CD14-positive monocyte (primary cell): ENCODE measurements around the gene SLC25A13. TPM values are rescaled to one million over a fixed set of nuclear protein-coding genes. Genes with fewer than 3 reads are reported as not detected.

ENCODE experiments used
- DNase-seq, 3 donors: peaks; one replicate each; pipeline ENCODE4 v3.0.0-alpha.2; 2011 to 2022
- H2AFZ ChIP-seq: 2 replicates; pipeline ENCODE4 v1.6.0; 2012; ENCODE audit warnings: mild to moderate bottlenecking, low read depth, low read length, inconsistent platforms; ENCODE audit not compliant: insufficient read depth, poor library complexity, severe bottlenecking
- H3K27ac ChIP-seq, 2 donors: 1 replicate in 1 of 2; 2 replicates in 1 of 2; pipeline ENCODE4 v1.5.1; 2012 to 2013; ENCODE audit warnings: low read length in 2 of 2, control low read depth in 1 of 2, inconsistent platforms in 1 of 2, low read depth in 1 of 2, mild to moderate bottlenecking in 1 of 2
- H3K27me3 ChIP-seq, 2 donors: one replicate each; pipeline versions ENCODE4 v1.6.0 to v1.6.1; 2011 to 2013; ENCODE audit warnings: low read length in 2 of 2; ENCODE audit not compliant: control insufficient read depth in 2 of 2, insufficient read depth in 2 of 2
- H3K36me3 ChIP-seq, 2 donors: replicated peaks in 1 of 2; 1 replicate in 1 of 2; 2 replicates in 1 of 2; pipeline versions ENCODE4 v1.5.1 to v1.6.1; 2012 to 2013; ENCODE audit warnings: low read length in 2 of 2, control low read depth in 1 of 2, inconsistent platforms in 1 of 2, mild to moderate bottlenecking in 1 of 2; ENCODE audit not compliant: insufficient read depth in 2 of 2, control insufficient read depth in 1 of 2
- H3K4me1 ChIP-seq, 2 donors: 1 replicate in 1 of 2; 2 replicates in 1 of 2; pipeline versions ENCODE4 v1.5.1 to v1.6.1; 2012 to 2013; ENCODE audit warnings: low read length in 2 of 2, control low read depth in 1 of 2, inconsistent platforms in 1 of 2, mild to moderate bottlenecking in 1 of 2, moderate library complexity in 1 of 2; ENCODE audit not compliant: insufficient read depth in 2 of 2, control insufficient read depth in 1 of 2
- H3K4me2 ChIP-seq: replicated peaks from 2 replicates; pipeline ENCODE3; 2012; ENCODE audit warnings: low read length, moderate library complexity, mild to moderate bottlenecking; ENCODE audit not compliant: poor library complexity, severe bottlenecking; ENCODE audit errors: extremely low read depth
- H3K4me3 ChIP-seq, 3 experiments: fragments of 200-600 bp in 1 of 3; sonication (generic) in 1 of 3; replicated peaks in 1 of 3; 1 replicate in 2 of 3; 2 replicates in 1 of 3; pipeline ENCODE4 v1.5.1; 2011 to 2013; ENCODE audit warnings: low read length in 3 of 3, mild to moderate bottlenecking in 3 of 3, control low read depth in 2 of 3, low read depth in 2 of 3, inconsistent platforms in 1 of 3, moderate library complexity in 1 of 3
- H3K79me2 ChIP-seq: 2 replicates; pipeline ENCODE4 v1.6.0; 2012; ENCODE audit warnings: mild to moderate bottlenecking, control low read depth, inconsistent platforms, low read length, moderate library complexity; ENCODE audit not compliant: insufficient read depth
- H3K9ac ChIP-seq: 2 replicates; pipeline ENCODE4 v1.6.0; 2017; ENCODE audit warnings: low read length, mild to moderate bottlenecking; ENCODE audit not compliant: insufficient read depth, poor library complexity, severe bottlenecking
- H3K9me3 ChIP-seq, 2 donors: replicated peaks in 1 of 2; 1 replicate in 1 of 2; 2 replicates in 1 of 2; pipeline versions ENCODE4 v1.5.1 to v1.6.1; 2012 to 2013; ENCODE audit warnings: low read length in 2 of 2, control low read depth in 1 of 2; ENCODE audit not compliant: control insufficient read depth in 1 of 2, insufficient read depth in 1 of 2
- H4K20me1 ChIP-seq: 2 replicates; pipeline ENCODE4 v1.6.0; 2012; ENCODE audit warnings: mild to moderate bottlenecking, low read length, control low read depth, moderate library complexity; ENCODE audit not compliant: insufficient read depth
- H3K27ac Mint-ChIP-seq, 7 donors: one replicate each; pipeline ENCODE4 v1.8.0; 2020; ENCODE audit warnings: mild to moderate bottlenecking in 7 of 7, mixed read lengths in 7 of 7, moderate library complexity in 6 of 7, inconsistent platforms in 2 of 7
- H3K27me3 Mint-ChIP-seq, 3 donors: one replicate each; pipeline ENCODE4 v1.8.0; 2021 to 2022; ENCODE audit warnings: low read depth in 3 of 3, mild to moderate bottlenecking in 3 of 3, mixed read lengths in 3 of 3, moderate library complexity in 3 of 3, inconsistent platforms in 1 of 3
- H3K36me3 Mint-ChIP-seq, 2 donors: one replicate each; pipeline ENCODE4 v1.8.0; 2020; ENCODE audit warnings: mixed read lengths in 2 of 2, inconsistent platforms in 1 of 2, mild to moderate bottlenecking in 1 of 2
- H3K4me1 Mint-ChIP-seq: one replicate; pipeline ENCODE4 v1.8.0; 2020; ENCODE audit warnings: mild to moderate bottlenecking, mixed read lengths
- H3K4me3 Mint-ChIP-seq, 2 donors: one replicate each; pipeline ENCODE4 v1.8.0; 2020; ENCODE audit warnings: mild to moderate bottlenecking in 2 of 2, mixed read lengths in 2 of 2, moderate library complexity in 1 of 2
- H3K9me3 Mint-ChIP-seq, 7 donors: one replicate each; pipeline ENCODE4 v1.8.0; 2020 to 2022; ENCODE audit warnings: mixed read lengths in 7 of 7, mild to moderate bottlenecking in 6 of 7, moderate library complexity in 6 of 7, inconsistent platforms in 2 of 7
- CTCF ChIP-seq: fragments of 200-600 bp; IDR thresholded peaks from one replicate; pipeline ENCODE4 v1.8.0; 2022; ENCODE audit warnings: antibody characterized with exemption, mild to moderate bottlenecking
- intact Hi-C, 2 donors: fragments of 100-400 bp; cut with micrococcal nuclease; formaldehyde crosslinking; loops; one replicate each; pipeline versions ENCODE4 v1.15.0 to v1.15.1; 2023
- polyA plus RNA-seq, 3 donors: library from polyadenylated mRNA; depleted of rRNA in 1 of 3; unstranded in 2 of 3; stranded (reverse) in 1 of 3; fragments of 300-500 nt in 2 of 3; fragments of >200 nt in 1 of 3; fragmentation: Illumina TruSeq in 2 of 3; gene quantifications; 1 replicate in 2 of 3; 2 replicates in 1 of 3; pipeline ENCODE4 v1.2.3, GENCODE V29; 2012 to 2021

The SLC25A13 gene
- polyA plus RNA-seq, 3 donors = 12.7 to 15.7 (median 14.4) TPM

- H3K36me3 ChIP-seq = no peaks in the 10 kb centered on the region
- Mint-ChIP-seq H3K4me3 (no peak overlapping the region), H3K9me3 (peaks cover 0 to 8% (median 1%) of the 10 kb centered on the region in 7 donors), H3K4me1 (no peaks in the 10 kb centered on the region), H3K27me3 (peaks cover 0 to 3% (median 1%) of the 10 kb centered on the region in 3 donors), H3K36me3 (no peaks in the 10 kb centered on the region), H3K27ac (no peak overlapping the region)
- H3K9ac ChIP-seq = no peak overlapping the region
- no peaks in the 10 kb centered on the region for H3K27me3 ChIP-seq
- H3K27ac ChIP-seq = no peak overlapping the region
- H3K4me1 ChIP-seq = no peaks in the 10 kb centered on the region
- H3K4me3 ChIP-seq = no peak overlapping the region
- intact Hi-C loops = no loop called here
- H3K9me3 ChIP-seq = no peaks in the 10 kb centered on the region
- no peak for DNase-seq
- no peak overlapping the region for H3K4me2 ChIP-seq
- TF ChIP-seq CTCF = no peak
- H2AFZ ChIP-seq = no peak overlapping the region
- H4K20me1 ChIP-seq = no peaks in the 10 kb centered on the region
- H3K79me2 ChIP-seq = no peaks in the 10 kb centered on the region
Measured at GRCh38 chr7:96104984-96105383, 216.9 kb downstream of the SLC25A13 start.

- no peak overlapping the region for H3K4me3 ChIP-seq
- no peaks in the 10 kb centered on the region for H3K79me2 ChIP-seq
- no peaks in the 10 kb centered on the region for H4K20me1 ChIP-seq
- intact Hi-C loops = no loop called here
- no peak overlapping the region for H3K4me2 ChIP-seq
- no peak for DNase-seq
- no peaks in the 10 kb centered on the region for H3K9me3 ChIP-seq
- no peaks in the 10 kb centered on the region for H3K4me1 ChIP-seq
- Mint-ChIP-seq H3K4me1 (no peaks in the 10 kb centered on the region), H3K36me3 (no peaks in the 10 kb centered on the region), H3K4me3 (no peak overlapping the region), H3K27me3 (peaks cover 0 to 5% (median 1%) of the 10 kb centered on the region in 3 donors), H3K27ac (no peak overlapping the region), H3K9me3 (peaks cover 0 to 5% (median 1%) of the 10 kb centered on the region in 7 donors)
- no peak overlapping the region for H3K27ac ChIP-seq
- H3K9ac ChIP-seq = no peak overlapping the region
- no peaks in the 10 kb centered on the region for H3K36me3 ChIP-seq
- H2AFZ ChIP-seq = no peak overlapping the region
- no peak for TF ChIP-seq CTCF
- no peaks in the 10 kb centered on the region for H3K27me3 ChIP-seq
Measured at GRCh38 chr7:96102096-96102811, 219.6 kb downstream of the SLC25A13 start.
